Measurements from ENCODE around the gene CCDC30.
"Not testable (repeated sequence)": the region's sequence is repeated elsewhere in the genome, so short reads cannot be mapped to it uniquely, and the experiment has no call there.

CCDC30 gene

GRCh38 chr1:42454403-42454802, 8.7 kb upstream of the CCDC30 start:
- DNase-seq = no peak

- peak; percentile 96 for DNase-seq
Observed at GRCh38 chr1:42456010-42456753, 6.9 kb upstream of the CCDC30 start, which contains the start of the genes PPCS and ZMYND12. Gene PPCS (plus strand): TSS chr1:42456543. CDS start chr1:42456566, 23 bp downstream. Gene ZMYND12 (minus strand): TSS chr1:42456022. CDS start chr1:42455997, 25 bp downstream.

- DNase-seq = peak; percentile 72
Observed at GRCh38 chr1:42456754-42457089, 6.4 kb upstream of the CCDC30 start.

GRCh38 chr1:42461196-42461595, 1.9 kb upstream of the CCDC30 start:
- no peak for DNase-seq

- no peak for DNase-seq
Observed at GRCh38 chr1:42463921-42464320, 835 bp downstream of the CCDC30 start.

GRCh38 chr1:42466030-42466429, 2.9 kb downstream of the CCDC30 start:
- no peak for DNase-seq

GRCh38 chr1:42469727-42470126, 6.6 kb downstream of the CCDC30 start:
- DNase-seq = no peak

GRCh38 chr1:42476605-42477004, 13.5 kb downstream of the CCDC30 start:
- no peak for DNase-seq

- DNase-seq = not testable (repeated sequence)
Observed at GRCh38 chr1:42477354-42477753, 14.3 kb downstream of the CCDC30 start.

GRCh38 chr1:42477775-42478174, 14.7 kb downstream of the CCDC30 start:
- DNase-seq = no peak

GRCh38 chr1:42479621-42480020, 16.5 kb downstream of the CCDC30 start:
- no peak for DNase-seq

- DNase-seq = no peak
Observed at GRCh38 chr1:42480921-42481320, 17.8 kb downstream of the CCDC30 start.

- no peak for DNase-seq
Observed at GRCh38 chr1:42482635-42483153, 19.6 kb downstream of the CCDC30 start.

- DNase-seq = no peak
Observed at GRCh38 chr1:42484382-42484781, 21.3 kb downstream of the CCDC30 start.

GRCh38 chr1:42490237-42490636, 27.2 kb downstream of the CCDC30 start:
- DNase-seq = no peak

GRCh38 chr1:42502031-42502430, 38.9 kb downstream of the CCDC30 start:
- DNase-seq = not testable (repeated sequence)

GRCh38 chr1:42504535-42505128, 41.5 kb downstream of the CCDC30 start:
- DNase-seq = no peak

- DNase-seq = no peak
Observed at GRCh38 chr1:42506576-42506975, 43.5 kb downstream of the CCDC30 start.

GRCh38 chr1:42511581-42512155, 48.6 kb downstream of the CCDC30 start:
- not testable (repeated sequence) for DNase-seq

GRCh38 chr1:42518908-42519307, 55.8 kb downstream of the CCDC30 start:
- no peak for DNase-seq

- DNase-seq = no peak
Observed at GRCh38 chr1:42523171-42523570, 60.1 kb downstream of the CCDC30 start.

GRCh38 chr1:42524330-42524729, 61.2 kb downstream of the CCDC30 start:
- no peak for DNase-seq

- no peak for DNase-seq
Observed at GRCh38 chr1:42529724-42530181, 66.7 kb downstream of the CCDC30 start.

GRCh38 chr1:42531043-42531442, 68.0 kb downstream of the CCDC30 start:
- no peak for DNase-seq
